Subcutaneous abdominal adipose tissue (tissue), 5 donors: ENCODE measurements around the gene DNAH6.
"Not testable (repeated sequence)": the region's sequence is repeated elsewhere in the genome, so short reads cannot be mapped to it uniquely, and the experiment has no call there.

Experiments
- H3K27ac ChIP-seq: one replicate; pipeline ENCODE4 v1.7.0; 2013; ENCODE audit warnings: low read depth, mild to moderate bottlenecking, inconsistent platforms, low read length, moderate library complexity
- H3K27me3 ChIP-seq, 5 donors: one replicate each; pipeline ENCODE4 v1.7.0; 2013; ENCODE audit warnings: low read length in 5 of 5, inconsistent platforms in 1 of 5; ENCODE audit not compliant: control insufficient read depth in 5 of 5, insufficient read depth in 4 of 5
- H3K36me3 ChIP-seq, 5 donors: one replicate each; pipeline ENCODE4 v1.7.0; 2013; ENCODE audit warnings: low read length in 5 of 5; ENCODE audit not compliant: control insufficient read depth in 5 of 5, insufficient read depth in 5 of 5
- H3K4me1 ChIP-seq, 5 donors: one replicate each; pipeline ENCODE4 v1.7.0; 2013; ENCODE audit warnings: low read length in 5 of 5, mild to moderate bottlenecking in 3 of 5, moderate library complexity in 1 of 5; ENCODE audit not compliant: control insufficient read depth in 5 of 5, insufficient read depth in 5 of 5
- H3K4me3 ChIP-seq, 5 donors: one replicate each; pipeline ENCODE4 v1.7.0; 2013; ENCODE audit warnings: low read length in 5 of 5, low read depth in 1 of 5
- H3K9ac ChIP-seq, 5 donors: one replicate each; pipeline ENCODE4 v1.7.0; 2013; ENCODE audit warnings: low read length in 5 of 5, mild to moderate bottlenecking in 4 of 5, moderate library complexity in 3 of 5
- H3K9me3 ChIP-seq, 5 donors: one replicate each; pipeline ENCODE4 v1.7.0; 2013; ENCODE audit warnings: low read length in 5 of 5; ENCODE audit not compliant: control insufficient read depth in 5 of 5
- donor health status: healthy.
- donor health status: healthy.
- donor health status: healthy.
- donor health status: healthy.
- donor health status: healthy.

DNAH6 gene

GRCh38 chr2:84545005-84545404 lies 28.7 kb downstream of the DNAH6 start:
- no peaks in the 10 kb centered on the region for H3K9me3 ChIP-seq
- no peak overlapping the region for H3K9ac ChIP-seq
- no peaks in the 10 kb centered on the region for H3K36me3 ChIP-seq
- no peak overlapping the region for H3K27ac ChIP-seq
- no peaks in the 10 kb centered on the region for H3K4me1 ChIP-seq
- H3K27me3 ChIP-seq, result no peaks in the 10 kb centered on the region
- H3K4me3 ChIP-seq, result no peak overlapping the region

GRCh38 chr2:84546551-84546950 lies 30.3 kb downstream of the DNAH6 start:
- H3K9ac ChIP-seq, result no peak overlapping the region
- no peaks in the 10 kb centered on the region for H3K4me1 ChIP-seq
- no peaks in the 10 kb centered on the region for H3K27me3 ChIP-seq

GRCh38 chr2:84548303-84548702 lies 32.0 kb downstream of the DNAH6 start:
- no peaks in the 10 kb centered on the region for H3K36me3 ChIP-seq
- no peak overlapping the region for H3K9ac ChIP-seq
- no peaks in the 10 kb centered on the region for H3K9me3 ChIP-seq
- no peak overlapping the region for H3K27ac ChIP-seq
- no peaks in the 10 kb centered on the region for H3K27me3 ChIP-seq
- H3K4me1 ChIP-seq, result no peaks in the 10 kb centered on the region
- H3K4me3 ChIP-seq, result no peak overlapping the region

More at GRCh38 chr2:84546551-84546950, 30.3 kb downstream of the DNAH6 start:
- H3K36me3 ChIP-seq, result no peaks in the 10 kb centered on the region
- no peak overlapping the region for H3K27ac ChIP-seq
- H3K4me3 ChIP-seq, result no peak overlapping the region
- H3K9me3 ChIP-seq, result no peaks in the 10 kb centered on the region

GRCh38 chr2:84550916-84551315 lies 34.6 kb downstream of the DNAH6 start:
- Histone ChIP-seq H3K36me3 (no peaks in the 10 kb centered on the region), H3K27ac (no peak overlapping the region), H3K27me3 (no peaks in the 10 kb centered on the region), H3K4me3 (no peak overlapping the region), H3K9ac (no peak overlapping the region), H3K9me3 (no peaks in the 10 kb centered on the region), H3K4me1 (no peaks in the 10 kb centered on the region)

GRCh38 chr2:84551526-84551925 lies 35.2 kb downstream of the DNAH6 start:
- H3K4me3 ChIP-seq, H3K9me3 ChIP-seq, H3K27ac ChIP-seq, H3K36me3 ChIP-seq, H3K9ac ChIP-seq, H3K4me1 ChIP-seq, H3K27me3 ChIP-seq: not testable (repeated sequence)

- Histone ChIP-seq H3K9ac (no peak overlapping the region), H3K4me3 (no peak overlapping the region), H3K27me3 (no peaks in the 10 kb centered on the region), H3K27ac (no peak overlapping the region), H3K4me1 (no peaks in the 10 kb centered on the region), H3K36me3 (no peaks in the 10 kb centered on the region), H3K9me3 (peaks cover 0 to 15% (median 6%) of the 10 kb centered on the region in 5 donors)
Observed at GRCh38 chr2:84556190-84556589, 39.9 kb downstream of the DNAH6 start.

GRCh38 chr2:84559838-84560237 lies 43.5 kb downstream of the DNAH6 start:
- Histone ChIP-seq H3K27me3 (no peaks in the 10 kb centered on the region), H3K4me1 (no peaks in the 10 kb centered on the region), H3K4me3 (no peak overlapping the region), H3K27ac (no peak overlapping the region), H3K36me3 (no peaks in the 10 kb centered on the region), H3K9ac (no peak overlapping the region), H3K9me3 (peaks cover 0 to 15% (median 6%) of the 10 kb centered on the region in 5 donors)

GRCh38 chr2:84579661-84580060 lies 63.4 kb downstream of the DNAH6 start:
- Histone ChIP-seq H3K9ac (no peak overlapping the region), H3K27me3 (no peaks in the 10 kb centered on the region), H3K4me3 (no peak overlapping the region), H3K9me3 (no peaks in the 10 kb centered on the region), H3K36me3 (no peaks in the 10 kb centered on the region), H3K27ac (no peak overlapping the region), H3K4me1 (no peaks in the 10 kb centered on the region)

- H3K9ac ChIP-seq, result no peak overlapping the region
- H3K27ac ChIP-seq, result no peak overlapping the region
- peaks cover 0 to 6% (median 0%) of the 10 kb centered on the region in 5 donors for H3K9me3 ChIP-seq
- H3K36me3 ChIP-seq, result no peaks in the 10 kb centered on the region
- peaks cover 0 to 4% (median 0%) of the 10 kb centered on the region in 5 donors for H3K27me3 ChIP-seq
- H3K4me3 ChIP-seq, result no peak overlapping the region
- no peaks in the 10 kb centered on the region for H3K4me1 ChIP-seq
Observed at GRCh38 chr2:84603911-84604310, 87.6 kb downstream of the DNAH6 start.

- H3K27ac ChIP-seq, result no peak overlapping the region
- H3K4me1 ChIP-seq, result no peaks in the 10 kb centered on the region
- no peak overlapping the region for H3K9ac ChIP-seq
- H3K36me3 ChIP-seq, result no peaks in the 10 kb centered on the region
- peaks cover 0 to 6% (median 0%) of the 10 kb centered on the region in 5 donors for H3K9me3 ChIP-seq
- no peaks in the 10 kb centered on the region for H3K27me3 ChIP-seq
- H3K4me3 ChIP-seq, result no peak overlapping the region
Observed at GRCh38 chr2:84613082-84613481, 96.8 kb downstream of the DNAH6 start.

- H3K4me3 ChIP-seq, result no peak overlapping the region
- H3K27ac ChIP-seq, result no peak overlapping the region
- H3K9me3 ChIP-seq, result no peaks in the 10 kb centered on the region
- H3K9ac ChIP-seq, result no peak overlapping the region
- H3K4me1 ChIP-seq, result no peaks in the 10 kb centered on the region
- no peaks in the 10 kb centered on the region for H3K27me3 ChIP-seq
- no peaks in the 10 kb centered on the region for H3K36me3 ChIP-seq
Observed at GRCh38 chr2:84619794-84620371, 103.6 kb downstream of the DNAH6 start.
